ENCODE measurements around the gene PRSS36. TPM values are rescaled to one million over a fixed set of nuclear protein-coding genes. Genes with fewer than 3 reads are reported as not detected.
"Not testable (repeated sequence)": the region's sequence is repeated elsewhere in the genome, so short reads cannot be mapped to it uniquely, and the experiment has no call there.

PRSS36 gene
- total RNA-seq, 1 experiment from 2014 or later, result 1.3 TPM

DNA sequence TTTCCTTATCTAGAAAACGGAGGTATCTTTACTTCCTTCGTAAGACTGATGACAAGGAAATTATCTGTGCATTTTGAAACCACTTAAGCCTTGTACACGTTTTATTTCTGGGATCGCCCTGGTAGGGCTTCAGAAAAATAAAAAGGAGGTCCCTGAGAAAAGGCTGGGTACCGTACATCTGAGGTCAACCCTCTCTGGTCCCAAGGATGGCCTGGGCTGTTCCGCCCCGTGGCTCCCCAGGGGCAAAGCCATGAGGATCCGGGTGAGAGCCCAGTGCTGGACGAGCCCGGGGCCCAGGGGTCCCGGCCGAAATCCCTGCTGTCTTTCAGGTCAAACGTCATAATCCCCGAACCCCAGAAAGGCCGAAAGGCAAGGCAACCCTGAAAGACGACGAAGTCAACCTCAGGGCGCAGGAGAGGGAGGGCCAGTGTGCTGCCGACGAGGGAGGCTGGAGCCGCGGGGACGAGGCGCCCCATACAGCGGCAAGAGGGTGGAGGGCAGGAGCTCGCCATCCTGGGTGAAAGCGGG is 29.4 kb upstream of the PRSS36 start:
- H3K27me3 Mint-ChIP-seq (ENCODE audit: low read depth), result no peaks in the 10 kb centered on the region
- peaks cover 34% of the 10 kb centered on the region for H3K36me3 Mint-ChIP-seq
- peak overlapping the region; percentile 100 for H3K27ac Mint-ChIP-seq
- CTCF ChIA-PET, result interaction anchor here (1.3 to 1.8 kb wide), 4 partner anchors 37 to 226 kb away, joined by 3 to 18 read pairs (median 4); partner anchors contain the start of gene KAT8
- H3K9me3 Mint-ChIP-seq, result no peaks in the 10 kb centered on the region
- H3K4me1 Mint-ChIP-seq, result peaks cover 31% of the 10 kb centered on the region
- H3K4me3 Mint-ChIP-seq, result peak overlapping the region; percentile 95
- no peak; the same call in 1 of the 2 replicates for ATAC-seq
- no peak for DNase-seq (ENCODE audit: low spot score)
- TF ChIP-seq GTF2I (CRISPR knock-in tag; conservative IDR thresholded peaks at IDR 0.05) (peak; percentile 80), SMAD4 (CRISPR knock-in tag; IDR thresholded peaks at IDR 0.05) (peak; percentile 49; the same call in 1 of the 2 replicates), ELF4 (CRISPR knock-in tag; IDR thresholded peaks at IDR 0.05; ENCODE audit: low read depth) (no peak), ATF1 (CRISPR knock-in tag; IDR thresholded peaks at IDR 0.05) (no peak), ZNF121 (CRISPR knock-in tag; IDR thresholded peaks at IDR 0.05) (peak; percentile 54)
- POLR2A ChIA-PET, result interaction anchor here (0.5 to 3.5 kb wide), 18 partner anchors 10 to 535 kb away, joined by 3 to 24 read pairs (median 6); partner anchors contain the start of genes KAT8, PRSS8, PYCARD and ZNF646

DNA sequence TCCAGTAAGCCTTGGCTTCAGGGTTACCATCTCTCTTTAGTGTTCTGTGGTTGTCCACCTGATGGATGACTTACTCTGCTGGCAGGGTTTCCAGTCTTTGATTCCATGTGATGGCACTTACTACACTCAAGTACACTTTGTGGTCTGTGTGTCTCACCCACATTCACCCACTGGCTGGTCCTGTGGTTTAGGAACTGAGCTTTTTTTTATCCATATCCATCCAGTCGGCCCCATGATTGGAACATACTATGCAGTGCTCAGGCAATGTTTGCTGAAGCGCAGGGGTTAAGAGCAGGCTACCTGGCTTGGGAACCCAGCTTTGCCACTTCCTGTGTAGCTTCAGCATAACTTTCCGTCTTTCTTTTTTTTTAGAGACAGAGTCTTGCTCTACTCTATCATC is 27.3 kb upstream of the PRSS36 start:
- no peak for DNase-seq (ENCODE audit: low spot score)
- CTCF ChIA-PET, result interaction anchor here (0.6 to 2.1 kb wide), 2 partner anchors 35 to 59 kb away, joined by 3 to 8 read pairs; no protein-coding TSS in a partner anchor
- Mint-ChIP-seq H3K9me3 (peaks cover 6% of the 10 kb centered on the region), H3K4me1 (peaks cover 20% of the 10 kb centered on the region), H3K36me3 (peaks cover 13% of the 10 kb centered on the region), H3K27ac (no peak overlapping the region), H3K27me3 (ENCODE audit: low read depth) (no peaks in the 10 kb centered on the region), H3K4me3 (no peak overlapping the region)
- TF ChIP-seq, protein P1, sequence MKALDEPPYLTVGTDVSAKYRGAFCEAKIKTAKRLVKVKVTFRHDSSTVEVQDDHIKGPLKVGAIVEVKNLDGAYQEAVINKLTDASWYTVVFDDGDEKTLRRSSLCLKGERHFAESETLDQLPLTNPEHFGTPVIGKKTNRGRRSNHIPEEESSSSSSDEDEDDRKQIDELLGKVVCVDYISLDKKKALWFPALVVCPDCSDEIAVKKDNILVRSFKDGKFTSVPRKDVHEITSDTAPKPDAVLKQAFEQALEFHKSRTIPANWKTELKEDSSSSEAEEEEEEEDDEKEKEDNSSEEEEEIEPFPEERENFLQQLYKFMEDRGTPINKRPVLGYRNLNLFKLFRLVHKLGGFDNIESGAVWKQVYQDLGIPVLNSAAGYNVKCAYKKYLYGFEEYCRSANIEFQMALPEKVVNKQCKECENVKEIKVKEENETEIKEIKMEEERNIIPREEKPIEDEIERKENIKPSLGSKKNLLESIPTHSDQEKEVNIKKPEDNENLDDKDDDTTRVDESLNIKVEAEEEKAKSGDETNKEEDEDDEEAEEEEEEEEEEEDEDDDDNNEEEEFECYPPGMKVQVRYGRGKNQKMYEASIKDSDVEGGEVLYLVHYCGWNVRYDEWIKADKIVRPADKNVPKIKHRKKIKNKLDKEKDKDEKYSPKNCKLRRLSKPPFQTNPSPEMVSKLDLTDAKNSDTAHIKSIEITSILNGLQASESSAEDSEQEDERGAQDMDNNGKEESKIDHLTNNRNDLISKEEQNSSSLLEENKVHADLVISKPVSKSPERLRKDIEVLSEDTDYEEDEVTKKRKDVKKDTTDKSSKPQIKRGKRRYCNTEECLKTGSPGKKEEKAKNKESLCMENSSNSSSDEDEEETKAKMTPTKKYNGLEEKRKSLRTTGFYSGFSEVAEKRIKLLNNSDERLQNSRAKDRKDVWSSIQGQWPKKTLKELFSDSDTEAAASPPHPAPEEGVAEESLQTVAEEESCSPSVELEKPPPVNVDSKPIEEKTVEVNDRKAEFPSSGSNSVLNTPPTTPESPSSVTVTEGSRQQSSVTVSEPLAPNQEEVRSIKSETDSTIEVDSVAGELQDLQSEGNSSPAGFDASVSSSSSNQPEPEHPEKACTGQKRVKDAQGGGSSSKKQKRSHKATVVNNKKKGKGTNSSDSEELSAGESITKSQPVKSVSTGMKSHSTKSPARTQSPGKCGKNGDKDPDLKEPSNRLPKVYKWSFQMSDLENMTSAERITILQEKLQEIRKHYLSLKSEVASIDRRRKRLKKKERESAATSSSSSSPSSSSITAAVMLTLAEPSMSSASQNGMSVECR (CRISPR knock-in tag; IDR thresholded peaks at IDR 0.05; ENCODE audit: borderline replicate concordance), result no peak
- no peak for TF ChIP-seq NFYB (CRISPR knock-in tag; conservative IDR thresholded peaks at IDR 0.05; ENCODE audit: low read depth)
- no peak for TF ChIP-seq RELA (CRISPR knock-in tag; IDR thresholded peaks at IDR 0.05; ENCODE audit: borderline replicate concordance)
- TF ChIP-seq ZNF219 (CRISPR knock-in tag; IDR thresholded peaks at IDR 0.05; ENCODE audit: borderline replicate concordance), result no peak
- TF ChIP-seq ZNF138 (CRISPR knock-in tag; conservative IDR thresholded peaks at IDR 0.05), result no peak
- TF ChIP-seq, protein P2, sequence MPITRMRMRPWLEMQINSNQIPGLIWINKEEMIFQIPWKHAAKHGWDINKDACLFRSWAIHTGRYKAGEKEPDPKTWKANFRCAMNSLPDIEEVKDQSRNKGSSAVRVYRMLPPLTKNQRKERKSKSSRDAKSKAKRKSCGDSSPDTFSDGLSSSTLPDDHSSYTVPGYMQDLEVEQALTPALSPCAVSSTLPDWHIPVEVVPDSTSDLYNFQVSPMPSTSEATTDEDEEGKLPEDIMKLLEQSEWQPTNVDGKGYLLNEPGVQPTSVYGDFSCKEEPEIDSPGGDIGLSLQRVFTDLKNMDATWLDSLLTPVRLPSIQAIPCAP (CRISPR knock-in tag; IDR thresholded peaks at IDR 0.05), result no peak
- no peak for TF ChIP-seq ZNF671 (CRISPR knock-in tag; IDR thresholded peaks at IDR 0.05)
- no peak for TF ChIP-seq PRRX2 (CRISPR knock-in tag; IDR thresholded peaks at IDR 0.05)
- no peak for TF ChIP-seq GTF2I (CRISPR knock-in tag; conservative IDR thresholded peaks at IDR 0.05)
- POLR2A ChIA-PET, result interaction anchor here (0.7 kb wide), 1 partner anchor 11 kb away, joined by 3 read pairs; no protein-coding TSS in a partner anchor
- no peak for ATAC-seq

DNA sequence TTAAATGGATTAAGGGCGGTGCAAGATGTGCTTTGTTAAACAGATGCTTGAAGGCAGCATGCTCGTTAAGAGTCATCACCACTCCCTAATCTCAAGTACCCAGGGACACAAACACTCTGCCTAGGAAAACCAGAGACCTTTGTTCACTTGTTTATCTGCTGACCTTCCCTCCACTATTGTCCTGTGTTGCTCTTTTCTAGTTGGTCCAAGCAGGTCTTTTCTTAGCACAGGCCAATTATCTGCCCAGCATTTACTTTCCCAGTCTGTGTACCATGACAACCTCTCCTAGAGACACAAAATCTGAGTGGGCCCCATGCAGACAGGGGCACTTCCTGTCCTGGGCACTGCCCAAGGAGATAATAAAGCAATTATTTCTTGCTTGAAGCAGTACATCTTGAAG is 20.2 kb upstream of the PRSS36 start:
- H3K9me3 Mint-ChIP-seq, result peaks cover 11% of the 10 kb centered on the region
- H3K4me3 Mint-ChIP-seq; POLR2A ChIA-PET; ATAC-seq; DNase-seq (ENCODE audit: low spot score); H3K27me3 Mint-ChIP-seq (ENCODE audit: low read depth); H3K36me3 Mint-ChIP-seq; CTCF ChIA-PET: not testable (repeated sequence)
- peak overlapping the region; percentile 9; the same call in 1 of the 2 replicates for H3K27ac Mint-ChIP-seq
- peaks cover 16% of the 10 kb centered on the region for H3K4me1 Mint-ChIP-seq

DNA sequence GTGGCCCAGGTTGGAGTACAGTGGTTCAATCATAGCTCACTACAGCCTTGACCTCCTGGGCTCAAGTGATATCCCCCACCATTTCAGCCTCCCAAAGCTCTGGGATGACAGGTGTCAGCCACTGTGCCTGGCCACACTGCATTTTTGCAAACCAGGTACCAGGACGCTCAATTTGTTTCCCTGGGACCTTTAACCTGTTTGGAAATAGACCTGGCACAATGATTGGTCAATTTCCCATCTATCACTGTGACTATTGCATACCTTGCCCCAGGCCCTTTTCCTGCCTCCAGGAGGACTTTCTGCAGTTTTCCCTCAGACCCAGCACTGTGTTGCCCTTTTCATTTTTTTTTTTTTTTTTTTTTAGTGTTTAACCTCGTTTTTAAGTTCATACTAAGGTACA is 19.0 kb upstream of the PRSS36 start:
- no peak overlapping the region for H3K27ac Mint-ChIP-seq
- H3K4me1 Mint-ChIP-seq, result peaks cover 16% of the 10 kb centered on the region
- DNase-seq (ENCODE audit: low spot score) (no peak), ATAC-seq (no peak)
- ChIA-PET POLR2A (no interaction called here), CTCF (no interaction called here)
- H3K27me3 Mint-ChIP-seq (ENCODE audit: low read depth), result no peaks in the 10 kb centered on the region; the same call in 1 of the 2 replicates
- no peaks in the 10 kb centered on the region for H3K36me3 Mint-ChIP-seq
- peaks cover 11% of the 10 kb centered on the region for H3K9me3 Mint-ChIP-seq
- no peak overlapping the region for H3K4me3 Mint-ChIP-seq
- TF ChIP-seq ELF4 (CRISPR knock-in tag; IDR thresholded peaks at IDR 0.05; ENCODE audit: low read depth) (no peak), ETV6 (CRISPR knock-in tag; IDR thresholded peaks at IDR 0.05) (no peak), FOXK1 (CRISPR knock-in tag; IDR thresholded peaks at IDR 0.05) (no peak), JUN (CRISPR knock-in tag; IDR thresholded peaks at IDR 0.05) (no peak), IRF2 (CRISPR knock-in tag; IDR thresholded peaks at IDR 0.05; ENCODE audit: borderline replicate concordance, low read depth) (no peak), ZNF396 (CRISPR knock-in tag; IDR thresholded peaks at IDR 0.05; ENCODE audit: borderline replicate concordance) (no peak), JAZF1 (CRISPR knock-in tag; IDR thresholded peaks at IDR 0.05) (no peak), ZNF671 (CRISPR knock-in tag; IDR thresholded peaks at IDR 0.05) (no peak), FOXP1 (CRISPR knock-in tag; IDR thresholded peaks at IDR 0.05; ENCODE audit: borderline replicate concordance) (no peak)
- TF ChIP-seq, protein P3, sequence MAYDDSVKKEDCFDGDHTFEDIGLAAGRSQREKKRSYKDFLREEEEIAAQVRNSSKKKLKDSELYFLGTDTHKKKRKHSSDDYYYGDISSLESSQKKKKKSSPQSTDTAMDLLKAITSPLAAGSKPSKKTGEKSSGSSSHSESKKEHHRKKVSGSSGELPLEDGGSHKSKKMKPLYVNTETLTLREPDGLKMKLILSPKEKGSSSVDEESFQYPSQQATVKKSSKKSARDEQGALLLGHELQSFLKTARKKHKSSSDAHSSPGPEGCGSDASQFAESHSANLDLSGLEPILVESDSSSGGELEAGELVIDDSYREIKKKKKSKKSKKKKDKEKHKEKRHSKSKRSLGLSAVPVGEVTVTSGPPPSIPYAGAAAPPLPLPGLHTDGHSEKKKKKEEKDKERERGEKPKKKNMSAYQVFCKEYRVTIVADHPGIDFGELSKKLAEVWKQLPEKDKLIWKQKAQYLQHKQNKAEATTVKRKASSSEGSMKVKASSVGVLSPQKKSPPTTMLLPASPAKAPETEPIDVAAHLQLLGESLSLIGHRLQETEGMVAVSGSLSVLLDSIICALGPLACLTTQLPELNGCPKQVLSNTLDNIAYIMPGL (CRISPR knock-in tag; IDR thresholded peaks at IDR 0.05), result no peak
- TF ChIP-seq, protein P4, sequence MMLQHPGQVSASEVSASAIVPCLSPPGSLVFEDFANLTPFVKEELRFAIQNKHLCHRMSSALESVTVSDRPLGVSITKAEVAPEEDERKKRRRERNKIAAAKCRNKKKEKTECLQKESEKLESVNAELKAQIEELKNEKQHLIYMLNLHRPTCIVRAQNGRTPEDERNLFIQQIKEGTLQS (CRISPR knock-in tag; conservative IDR thresholded peaks at IDR 0.05), result no peak
